NT2/D1 (cell line): ENCODE results near the gene COL9A1.

Experiments used
- SUZ12 ChIP-seq: IDR thresholded peaks from 2 replicates; pipeline ENCODE4 v1.6.1; 2011; ENCODE audit not compliant: insufficient read length, insufficient read depth; ENCODE audit errors: extremely low read depth
- YY1 ChIP-seq: IDR thresholded peaks from 2 replicates; pipeline ENCODE4 v1.6.1; 2011; ENCODE audit not compliant: insufficient read length, insufficient read depth

DNA sequence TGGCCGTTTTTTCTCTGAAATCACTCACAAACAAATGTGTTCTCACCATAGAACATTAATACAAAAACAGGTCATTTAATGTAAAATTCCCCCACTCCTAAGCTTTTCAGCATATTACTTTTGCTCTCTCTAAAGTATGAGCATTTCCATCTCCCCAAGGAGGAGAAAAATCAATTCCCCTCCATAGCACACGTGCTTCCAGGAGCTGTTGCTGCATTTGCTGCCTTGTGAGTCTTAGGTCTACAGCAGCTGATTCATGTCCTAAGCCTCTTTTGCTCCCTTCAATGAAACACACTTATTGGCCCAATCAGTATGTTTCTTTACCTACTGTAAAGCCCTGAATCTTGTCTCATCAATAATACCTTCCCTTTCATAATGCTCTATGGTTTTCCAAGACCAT lies 6.4 kb upstream of the COL9A1 start:
- no peak for TF ChIP-seq YY1
- no peak for TF ChIP-seq SUZ12
